Superior temporal gyrus (tissue), 1 donor: ENCODE results near the gene ERC2.
"Not testable (repeated sequence)": the region's sequence is repeated elsewhere in the genome, so short reads cannot be mapped to it uniquely, and the experiment has no call there.

Experiments
- DNase-seq: peaks from one replicate; pipeline ENCODE4 v3.0.0-alpha.2; 2016; ENCODE audit errors: extremely low spot score

ERC2 gene

GRCh38 chr3:55525436-55525835 is 942.8 kb downstream of the ERC2 start:
- no peak for DNase-seq

GRCh38 chr3:55524565-55525244 is 943.6 kb downstream of the ERC2 start:
- DNase-seq: peak; percentile 42

DNA sequence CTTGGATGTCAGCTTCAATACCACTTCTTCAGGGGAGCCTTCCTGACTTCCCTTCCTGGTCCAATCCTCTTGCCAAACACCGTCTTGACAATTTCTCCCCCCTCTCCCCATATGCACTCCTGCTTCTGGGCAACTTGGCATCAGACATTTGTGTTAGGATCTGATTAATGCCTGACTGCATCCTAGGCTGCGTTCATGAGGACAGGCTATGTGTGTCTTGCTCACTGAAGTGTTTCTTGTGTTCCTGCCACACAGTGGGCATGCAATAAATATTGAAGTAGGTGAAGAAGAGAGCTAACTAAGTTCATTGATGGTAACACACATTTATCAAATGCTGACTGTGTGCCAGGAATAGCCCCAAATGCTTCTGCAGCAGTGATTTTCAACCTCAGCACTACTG is 944.8 kb downstream of the ERC2 start:
- DNase-seq: no peak

GRCh38 chr3:55521738-55522421 is 946.4 kb downstream of the ERC2 start:
- DNase-seq: no peak

- no peak for DNase-seq
Observed at GRCh38 chr3:55521064-55521737, 947.1 kb downstream of the ERC2 start.

DNA sequence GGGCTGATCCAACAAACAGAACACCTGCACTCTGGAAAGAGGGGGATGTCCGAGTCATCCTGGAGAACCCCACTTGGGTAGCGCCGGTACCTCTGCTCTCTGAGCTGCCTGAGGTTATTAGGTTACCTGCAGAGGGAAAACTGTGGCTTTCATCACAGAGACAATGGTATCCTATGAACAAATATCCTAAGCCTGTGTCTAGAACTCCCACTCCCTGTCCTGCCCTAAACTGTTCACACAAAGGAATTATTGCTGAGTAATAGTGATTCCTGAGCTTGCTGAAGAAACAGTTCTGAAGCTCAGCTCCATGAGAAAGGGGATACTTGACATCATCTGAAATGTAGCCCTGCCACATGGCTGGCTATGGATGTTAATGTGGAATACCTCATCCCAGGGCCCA is 949.2 kb downstream of the ERC2 start:
- no peak for DNase-seq

- no peak for DNase-seq
Observed at GRCh38 chr3:55518451-55518850, 949.8 kb downstream of the ERC2 start.

DNA sequence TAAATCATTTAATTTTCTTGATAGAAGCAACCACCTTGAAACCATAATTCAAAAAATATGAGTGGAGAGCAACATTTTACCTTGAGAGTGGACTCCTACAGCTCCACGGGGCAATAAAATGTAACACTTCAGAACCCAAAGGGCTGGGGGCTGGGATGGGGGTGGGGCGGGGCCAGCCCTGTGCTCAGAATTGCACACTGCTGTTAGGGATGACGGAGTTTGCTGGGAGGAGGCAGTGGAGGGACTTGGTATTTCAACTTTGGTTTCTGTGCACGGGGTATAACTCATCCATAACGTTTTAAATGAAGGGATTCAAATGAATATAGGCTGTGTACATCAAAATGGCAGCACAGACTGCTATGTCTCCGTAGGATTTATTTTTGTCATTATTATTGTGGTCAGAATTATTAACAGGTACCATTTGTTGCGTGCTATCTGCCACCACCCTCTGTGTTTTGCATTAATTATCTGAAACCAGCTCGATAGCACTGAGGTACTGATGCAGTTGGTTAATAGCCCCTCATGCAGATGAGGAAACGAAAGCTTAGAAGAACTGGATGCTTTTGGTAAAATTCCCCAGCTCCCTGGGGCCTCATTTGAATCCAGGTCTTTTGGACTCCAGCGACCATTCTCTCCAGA is 951.8 kb downstream of the ERC2 start:
- no peak for DNase-seq

GRCh38 chr3:55515550-55516246 is 952.6 kb downstream of the ERC2 start:
- DNase-seq: no peak

DNA sequence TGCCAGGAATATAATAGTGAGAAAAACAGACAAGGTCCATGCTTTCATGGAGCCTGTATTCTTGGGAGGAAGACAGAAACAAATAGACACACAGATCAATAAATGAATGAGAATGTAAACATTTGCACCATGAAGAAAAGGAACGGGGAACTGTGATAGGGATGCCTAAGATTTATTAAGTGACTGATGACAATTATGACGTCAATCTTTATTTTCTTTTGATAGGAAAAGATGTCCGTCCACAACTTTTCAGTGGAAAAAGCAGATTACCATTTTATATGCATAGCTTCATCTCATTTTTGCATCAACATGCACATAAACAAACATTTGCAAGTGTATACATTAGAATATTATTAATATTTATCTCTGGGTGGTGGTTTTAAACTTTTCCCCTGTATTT is 953.3 kb downstream of the ERC2 start:
- DNase-seq: no peak

DNA sequence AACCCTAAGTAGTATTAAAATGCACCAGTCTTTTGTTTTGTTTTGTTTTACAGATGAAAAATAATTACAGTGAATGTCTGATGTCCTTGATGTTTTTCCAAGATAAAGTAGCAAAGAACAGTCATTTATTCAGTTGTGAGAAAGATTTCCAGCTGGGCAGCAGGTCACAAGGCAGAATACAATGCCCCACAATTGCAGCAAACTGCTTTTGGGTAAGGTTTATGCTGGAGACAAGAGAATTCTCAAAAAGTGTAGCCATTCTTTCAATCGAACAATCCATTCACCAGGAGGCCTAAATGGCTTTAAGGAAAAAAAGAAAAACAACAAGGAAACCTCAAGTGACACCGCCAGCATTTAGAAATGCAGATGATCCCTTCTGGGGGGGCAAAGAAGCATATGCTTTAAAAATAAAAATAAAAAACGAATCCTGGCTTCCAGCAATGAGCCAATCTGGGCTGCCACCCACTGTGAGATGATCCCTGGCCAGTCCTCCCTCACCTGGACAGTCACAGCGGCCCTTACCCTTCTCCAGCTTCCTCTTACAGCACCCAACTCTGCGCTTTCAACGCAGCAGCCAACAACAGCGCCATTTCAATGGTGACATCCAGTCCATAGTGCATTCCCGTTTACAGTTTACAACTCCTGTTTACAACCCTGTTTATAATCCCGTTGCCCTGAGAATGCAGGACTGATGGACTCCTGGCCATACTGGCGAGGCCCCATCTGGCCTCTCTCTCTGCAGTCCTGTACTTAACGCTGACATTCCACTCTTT is 955.5 kb downstream of the ERC2 start:
- no peak for DNase-seq

DNA sequence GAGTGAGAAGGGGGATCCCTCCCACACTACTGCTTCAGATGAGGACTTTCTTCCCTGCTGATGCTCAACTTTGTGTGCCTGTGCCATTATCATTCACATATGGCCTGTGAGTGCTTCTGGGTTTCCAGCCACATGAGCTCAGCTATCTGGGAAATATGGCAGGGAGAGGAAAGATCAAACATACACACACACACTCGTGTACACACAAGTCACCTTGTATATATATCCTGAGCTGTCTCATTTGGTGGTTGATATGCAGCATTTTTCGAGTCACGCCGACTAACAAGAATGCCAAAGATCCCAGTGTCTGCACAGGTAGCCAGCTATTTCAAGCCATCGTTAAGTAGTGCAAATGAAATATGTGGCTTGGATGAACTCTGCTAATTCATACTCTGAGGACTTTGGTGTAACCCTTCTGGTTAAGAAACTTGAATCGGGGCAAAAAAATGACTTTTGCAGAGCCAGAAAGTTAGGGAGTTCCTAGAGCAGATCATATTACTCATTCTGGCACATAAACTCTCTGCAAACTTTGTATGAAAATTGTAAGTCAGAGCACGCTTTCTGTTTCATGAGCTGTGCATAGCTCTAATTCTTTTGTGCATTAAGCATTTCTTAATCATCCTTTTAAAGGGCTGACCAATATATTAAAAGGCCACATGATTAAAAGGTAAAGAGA is 956.2 kb downstream of the ERC2 start:
- DNase-seq: no peak

- no peak for DNase-seq
Observed at GRCh38 chr3:55508335-55508734, 959.9 kb downstream of the ERC2 start.

GRCh38 chr3:55507808-55508207 is 960.5 kb downstream of the ERC2 start:
- no peak for DNase-seq

DNA sequence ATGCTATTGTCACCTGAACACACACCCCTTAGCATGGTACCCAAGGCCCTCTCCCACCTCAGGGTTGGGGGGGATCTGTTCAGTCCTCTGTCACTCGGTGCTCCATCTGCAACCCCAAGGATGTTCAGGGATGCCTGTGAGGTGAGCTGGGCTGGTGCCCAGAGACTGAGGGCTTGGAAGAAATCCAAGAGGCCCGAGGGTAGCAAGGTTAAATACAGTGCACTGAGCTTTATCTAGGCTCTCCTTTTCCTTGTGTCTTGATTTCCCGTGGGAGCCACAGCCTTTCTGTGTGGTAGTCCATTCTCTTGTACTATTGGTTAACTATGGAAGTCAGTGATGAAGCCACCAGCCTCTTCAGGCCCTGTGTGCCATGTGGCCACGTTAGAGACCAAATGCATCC is 962.5 kb downstream of the ERC2 start:
- DNase-seq: no peak

GRCh38 chr3:55505102-55505501 is 963.2 kb downstream of the ERC2 start:
- not testable (repeated sequence) for DNase-seq

- no peak for DNase-seq
Observed at GRCh38 chr3:55501905-55502304, 966.4 kb downstream of the ERC2 start.

- no peak for DNase-seq
Observed at GRCh38 chr3:55500555-55501330, 967.5 kb downstream of the ERC2 start.

- no peak for DNase-seq
Observed at GRCh38 chr3:55498520-55498919, 969.7 kb downstream of the ERC2 start.

GRCh38 chr3:55497250-55497649 is 971.0 kb downstream of the ERC2 start:
- DNase-seq: no peak
